HCEC 1CT (cell line): ENCODE measurements around the gene MAK.
A peak's percentile ranks its signal among the peaks of the same experiment; 100 is the strongest.
"Not testable (repeated sequence)": the region's sequence is repeated elsewhere in the genome, so short reads cannot be mapped to it uniquely, and the experiment has no call there.

Source experiments
- DNase-seq: peaks from one replicate; pipeline ENCODE4 v3.0.0-alpha.2; 2017

MAK gene

DNA sequence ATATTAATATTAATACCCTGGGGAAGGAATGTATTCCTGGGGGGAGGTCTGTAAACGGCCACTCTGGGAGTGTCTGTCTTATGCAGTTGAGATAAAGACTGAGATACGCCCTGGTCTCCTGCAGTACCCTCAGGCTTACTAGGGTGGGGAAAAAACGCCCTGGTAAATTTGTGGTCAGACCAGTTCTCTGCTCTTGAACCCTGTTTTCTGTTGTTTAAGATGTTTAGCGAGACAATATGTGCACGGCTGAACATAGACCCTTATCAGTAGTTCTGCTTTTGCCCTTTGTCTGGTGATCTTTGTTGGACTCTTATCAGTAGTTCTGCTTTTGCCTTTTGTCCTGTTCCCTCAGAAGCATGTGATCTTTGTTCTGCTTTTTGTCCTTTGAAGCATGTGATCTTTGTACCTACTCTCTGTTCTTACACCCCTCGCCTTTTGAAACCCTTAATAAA is 15.5 kb upstream of the MAK start:
- not testable (repeated sequence) for DNase-seq

DNA sequence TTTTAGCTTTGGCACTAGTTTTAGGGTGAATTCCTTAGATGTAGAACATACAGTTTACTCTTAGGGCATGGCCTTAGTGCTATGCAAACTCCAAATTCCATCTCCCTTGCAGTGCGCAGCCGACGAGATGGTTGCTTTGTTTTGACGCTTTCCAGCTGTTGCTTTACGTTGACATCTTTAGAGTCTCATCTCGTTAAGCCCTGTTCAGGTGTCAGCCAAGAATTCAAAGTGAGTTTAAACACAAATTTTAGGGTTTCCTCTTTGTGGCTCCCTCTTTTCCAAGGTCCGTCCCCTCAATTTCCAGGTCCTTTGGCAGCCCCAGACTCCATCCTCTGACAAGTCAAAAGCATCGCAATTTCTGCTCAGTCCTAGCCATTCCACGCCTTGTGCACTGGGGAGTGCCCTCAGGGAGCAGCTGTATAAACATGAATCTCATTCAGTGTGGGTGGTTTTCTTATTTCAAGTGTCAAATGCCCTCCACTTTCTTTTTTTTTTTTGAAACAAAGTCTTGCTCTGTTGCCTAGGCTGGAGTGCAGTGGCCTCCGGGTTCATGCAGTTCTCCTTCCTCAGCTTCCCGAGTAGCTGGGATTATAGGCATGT is 14.1 kb upstream of the MAK start:
- DNase-seq: no peak

DNA sequence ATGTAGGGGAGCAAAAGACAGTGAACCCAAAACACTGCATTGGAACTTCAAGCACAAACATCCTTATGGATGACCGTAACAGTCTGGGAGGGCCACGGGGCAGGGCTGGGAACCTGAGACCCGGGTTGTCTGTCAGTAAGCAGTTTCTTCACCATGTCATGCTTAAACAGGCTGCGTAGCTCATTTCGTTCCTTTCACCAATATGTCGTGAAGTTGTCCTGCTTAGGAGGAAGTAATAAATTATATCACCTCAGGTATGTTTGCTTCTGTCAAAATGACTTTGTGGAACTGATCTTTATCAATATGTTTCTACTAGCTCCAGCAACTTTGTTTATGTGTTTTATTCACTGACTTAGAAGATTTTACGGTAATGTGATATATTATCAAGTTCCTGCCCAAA is 12.4 kb upstream of the MAK start:
- no peak for DNase-seq

DNA sequence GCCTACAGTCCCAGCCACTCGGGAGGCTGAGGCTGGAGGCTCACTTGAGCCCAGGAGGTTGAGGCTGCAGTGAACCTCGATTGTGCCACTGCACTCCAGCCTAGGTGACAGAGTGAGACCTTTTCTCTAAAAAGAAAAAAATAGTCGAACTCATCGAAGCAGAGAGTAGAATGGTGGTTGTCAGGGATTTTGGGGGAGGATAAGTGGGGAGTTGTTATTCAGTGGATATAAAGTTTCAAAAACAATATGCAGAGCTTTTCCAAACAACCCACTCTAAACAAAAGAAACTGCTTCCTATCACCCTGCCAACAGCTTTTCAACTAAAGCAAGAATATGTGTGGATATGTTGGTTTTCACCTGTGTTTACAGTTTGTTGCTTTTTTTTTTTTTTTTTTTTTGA is 11.6 kb upstream of the MAK start:
- DNase-seq: no peak

DNA sequence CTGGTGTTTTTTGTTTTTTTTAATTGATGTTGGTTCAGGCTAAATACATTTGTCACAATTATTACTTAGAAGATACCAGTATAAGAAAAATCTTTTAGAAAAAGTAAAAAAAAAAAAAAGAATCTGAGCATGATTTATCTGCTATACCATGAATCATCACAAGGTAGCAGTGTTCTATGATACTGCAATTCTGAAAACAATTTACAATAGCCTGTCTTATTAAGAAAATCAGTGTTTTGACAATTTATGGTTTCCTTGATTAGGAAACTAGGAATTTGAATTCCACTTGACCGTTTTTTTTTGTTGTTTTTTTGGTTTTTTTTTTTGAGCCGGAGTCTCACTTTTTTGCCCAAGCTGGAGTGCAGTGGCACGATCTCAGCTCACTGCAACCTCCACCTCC is 9.3 kb upstream of the MAK start:
- DNase-seq: peak; percentile 6

DNA sequence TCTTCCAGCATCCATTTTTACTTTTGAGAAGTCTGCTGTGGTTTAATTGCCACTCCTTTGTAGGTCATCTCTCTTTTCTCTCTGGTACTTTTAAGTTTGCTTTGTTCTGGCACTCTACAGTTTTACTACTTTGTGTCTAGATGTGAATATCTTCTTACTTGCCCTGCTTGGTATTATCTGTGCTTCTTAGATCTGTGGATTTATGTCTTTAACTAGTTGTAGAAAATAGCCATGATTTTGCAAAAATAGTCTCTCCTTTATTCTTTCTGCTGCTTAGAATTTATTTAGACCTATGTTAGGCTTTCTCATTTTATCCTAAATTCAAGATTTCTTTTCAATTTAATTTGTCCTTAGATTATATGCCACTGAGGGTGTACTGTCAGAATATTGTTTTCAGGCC is 5.2 kb upstream of the MAK start:
- DNase-seq: no peak

DNA sequence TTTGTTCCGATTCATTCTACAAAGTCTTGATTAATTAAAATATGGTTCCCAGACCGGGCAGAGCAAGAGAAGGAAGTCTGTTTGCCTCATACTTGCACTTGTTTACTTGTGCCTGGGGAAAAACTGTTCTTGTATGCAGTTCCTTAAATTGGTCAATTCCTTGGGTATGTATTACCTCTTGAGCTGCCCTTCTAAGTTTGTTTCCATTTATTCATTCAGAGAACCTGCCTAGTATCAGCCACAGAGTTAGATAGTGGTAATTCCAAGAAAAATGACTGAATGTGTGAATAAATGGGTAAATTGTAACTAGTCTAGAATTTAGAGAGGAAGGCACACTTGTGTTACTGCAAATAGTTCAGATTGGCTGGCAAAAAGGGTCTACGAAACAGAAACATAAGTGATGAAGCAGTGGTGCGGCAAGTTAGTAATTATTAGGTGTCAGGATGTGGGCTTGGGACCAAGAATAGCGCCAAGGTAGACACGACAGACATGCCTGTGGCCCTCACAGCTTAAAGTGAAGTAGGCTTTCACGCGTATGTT is 525 bp upstream of the MAK start:
- no peak for DNase-seq

DNA sequence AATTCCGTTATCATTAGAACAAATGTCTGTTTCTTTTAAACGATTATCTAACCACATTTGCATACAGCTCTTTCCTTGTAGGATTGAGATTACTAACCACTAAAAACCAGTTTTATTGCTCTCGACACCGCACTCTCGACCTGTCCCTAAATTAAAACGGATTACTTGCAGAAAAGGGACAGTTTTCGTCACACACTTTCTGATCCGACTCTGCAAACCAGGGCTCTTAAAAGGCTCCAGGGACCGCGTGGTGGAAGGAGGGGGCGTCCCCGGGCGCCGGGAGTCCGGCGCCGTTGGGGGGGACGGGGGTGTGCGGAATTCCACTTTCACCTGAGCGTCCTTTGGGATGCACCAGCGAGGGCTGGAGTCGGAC is 731 bp downstream of the MAK start:
- DNase-seq: no peak

DNA sequence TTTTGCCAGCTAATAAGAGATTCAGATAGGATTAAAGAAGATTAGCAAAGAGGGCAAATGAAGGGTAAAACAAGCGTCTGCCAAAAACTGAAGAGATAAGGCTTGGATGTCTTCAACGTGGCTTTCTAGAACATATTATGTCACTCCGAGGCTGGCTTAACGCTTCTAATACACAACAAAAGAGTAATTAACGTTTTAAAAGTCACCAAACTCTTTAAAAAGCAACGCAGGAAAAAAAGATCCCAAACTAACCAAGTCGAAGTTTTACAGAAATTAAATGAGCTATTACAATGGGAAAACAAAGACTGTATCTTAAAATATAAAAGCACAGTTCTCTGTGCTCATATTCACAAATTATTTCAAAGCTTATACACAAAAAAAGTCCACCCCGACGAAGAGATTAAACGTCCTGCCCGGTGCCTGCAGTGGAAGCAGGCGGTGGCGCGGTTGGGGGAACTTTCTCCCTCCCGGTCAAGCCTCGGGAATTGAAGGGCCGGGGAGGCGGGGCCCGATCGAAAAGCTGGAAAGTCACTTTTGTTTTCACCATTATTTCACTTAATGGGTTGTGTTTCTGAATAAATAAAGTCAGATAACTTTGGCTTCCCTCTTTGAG is 1.2 kb downstream of the MAK start:
- DNase-seq: peak; percentile 13

DNA sequence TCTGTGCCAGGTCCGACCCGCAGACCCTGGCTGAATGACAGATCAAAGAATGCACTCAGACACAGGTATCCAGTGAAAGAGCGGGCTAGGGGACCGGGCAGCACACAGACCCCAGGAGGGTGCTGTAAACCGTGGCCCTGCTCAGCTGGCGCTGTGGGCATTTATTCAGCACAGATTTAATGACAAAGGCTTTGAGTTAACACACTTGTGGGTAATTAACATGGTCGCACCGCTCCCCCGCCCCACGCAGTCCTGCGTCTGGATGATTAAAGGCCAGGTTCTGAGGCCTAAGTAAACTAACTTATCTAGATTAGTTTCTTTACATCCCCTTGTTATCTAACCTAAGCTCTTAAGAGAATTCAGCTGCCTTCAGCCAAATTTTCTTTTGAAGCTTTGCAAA is 3.5 kb downstream of the MAK start:
- DNase-seq: no peak

DNA sequence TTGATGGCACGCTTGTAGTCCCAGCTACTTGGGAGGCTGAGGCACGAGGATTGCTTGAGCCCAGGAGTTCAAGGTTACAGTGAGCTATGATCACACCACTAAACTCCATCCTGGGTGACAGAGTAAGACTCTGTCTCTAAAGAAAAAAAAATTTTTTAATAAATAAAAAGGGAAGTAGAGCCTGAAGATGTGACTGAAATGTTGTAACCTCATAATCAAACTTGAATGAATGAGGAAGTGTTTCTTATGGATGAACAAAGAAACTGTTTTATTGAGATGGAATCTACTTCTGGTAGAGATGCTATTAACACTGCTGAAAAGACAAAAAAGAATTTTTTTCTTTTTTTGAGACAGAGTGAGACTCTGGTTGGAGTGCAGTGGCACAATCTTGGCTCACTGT is 6.7 kb downstream of the MAK start:
- DNase-seq: no peak

DNA sequence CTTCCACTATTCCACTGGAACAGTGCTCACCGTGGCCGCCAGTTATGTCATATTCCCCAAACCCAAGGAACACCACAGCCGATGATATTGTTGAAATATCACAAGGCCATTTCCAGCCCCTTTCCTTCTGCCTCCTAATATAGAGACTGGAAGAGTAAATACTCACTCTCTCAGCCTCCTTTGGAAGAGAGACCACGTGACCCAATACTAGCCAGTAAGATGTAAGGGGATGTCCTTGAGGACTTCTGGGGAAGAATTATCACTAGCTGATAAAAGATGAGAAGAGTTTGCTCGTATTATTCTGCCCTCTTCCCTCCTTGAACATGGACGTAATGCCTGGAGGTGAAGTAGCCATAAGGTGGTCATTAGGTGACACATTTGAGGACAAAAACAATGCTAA is 13.5 kb downstream of the MAK start:
- no peak for DNase-seq

DNA sequence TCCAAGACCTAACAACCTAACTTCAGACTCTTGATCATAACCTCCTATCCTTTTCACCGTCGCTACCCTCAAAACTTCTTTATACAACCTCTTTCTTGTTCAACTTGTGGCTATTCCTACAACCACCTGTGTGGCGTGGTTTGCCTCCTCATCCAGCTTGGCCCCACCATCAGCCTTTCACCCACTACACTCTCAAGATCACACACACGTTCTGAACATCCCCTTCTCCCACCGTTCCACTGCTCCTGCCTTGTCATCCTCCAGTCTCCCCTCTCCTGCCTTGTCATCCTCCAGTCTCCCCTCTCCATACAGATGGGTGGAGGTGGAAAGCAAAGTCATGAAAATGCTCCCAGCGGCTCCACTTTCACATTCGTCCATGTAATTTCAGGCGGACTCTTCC is 14.0 kb downstream of the MAK start:
- DNase-seq: no peak

DNA sequence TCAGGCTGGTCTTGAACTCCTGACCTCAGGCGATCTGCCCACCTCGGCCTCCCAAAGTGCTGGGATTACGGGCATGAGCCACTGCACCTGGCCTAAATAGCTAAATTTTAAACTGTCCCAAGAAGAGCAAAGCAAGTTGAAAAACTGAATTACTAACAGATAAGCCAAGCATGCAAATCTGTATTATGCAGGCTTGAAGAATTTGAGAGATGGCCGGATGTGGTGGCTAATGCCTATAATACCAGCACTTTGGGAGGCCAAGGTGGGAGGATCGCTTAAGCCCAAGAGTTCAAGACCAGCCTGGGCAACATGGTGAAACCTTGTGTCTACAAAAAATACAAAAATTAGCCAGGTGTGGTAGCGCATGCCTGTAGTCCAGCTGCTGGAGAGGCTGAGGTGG is 24.2 kb downstream of the MAK start:
- DNase-seq: not testable (repeated sequence)

DNA sequence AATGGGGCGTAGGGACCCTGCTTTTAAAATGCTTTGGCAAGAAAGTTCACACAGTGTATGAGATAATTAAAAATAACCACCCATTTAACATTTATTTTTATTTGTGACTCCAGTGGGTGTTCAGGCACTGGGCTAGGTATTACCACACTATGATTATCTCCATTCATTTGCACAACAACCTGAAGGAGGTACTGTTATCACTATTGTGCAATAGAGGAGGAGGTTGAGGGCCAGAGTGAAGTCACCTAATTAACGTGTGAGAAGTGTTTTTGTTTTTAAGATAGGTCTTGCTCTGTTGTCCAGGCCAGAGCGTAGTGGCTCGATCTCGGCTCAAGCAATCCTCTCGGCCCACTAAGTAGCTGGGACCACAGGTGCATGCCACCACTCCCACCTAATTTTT is 29.2 kb downstream of the MAK start:
- no peak for DNase-seq

DNA sequence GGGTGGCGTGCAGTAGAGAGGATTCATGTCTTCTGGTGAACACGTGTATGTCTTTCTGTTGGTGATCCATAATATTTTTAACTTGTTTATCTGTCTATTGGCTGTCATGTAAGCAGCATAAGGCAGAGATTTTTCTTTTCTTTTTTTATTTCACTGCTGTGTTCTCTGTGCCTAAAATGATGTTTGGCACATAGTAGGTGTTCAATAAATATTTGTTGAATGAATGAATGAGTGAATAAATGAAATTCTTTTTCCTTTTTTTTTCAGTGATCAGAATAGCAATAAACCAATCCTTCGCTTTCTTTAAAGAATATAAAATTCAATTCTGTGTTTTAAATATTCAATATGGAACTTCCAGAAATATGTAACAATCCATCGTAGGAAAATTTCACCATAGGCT is 30.0 kb downstream of the MAK start:
- no peak for DNase-seq

DNA sequence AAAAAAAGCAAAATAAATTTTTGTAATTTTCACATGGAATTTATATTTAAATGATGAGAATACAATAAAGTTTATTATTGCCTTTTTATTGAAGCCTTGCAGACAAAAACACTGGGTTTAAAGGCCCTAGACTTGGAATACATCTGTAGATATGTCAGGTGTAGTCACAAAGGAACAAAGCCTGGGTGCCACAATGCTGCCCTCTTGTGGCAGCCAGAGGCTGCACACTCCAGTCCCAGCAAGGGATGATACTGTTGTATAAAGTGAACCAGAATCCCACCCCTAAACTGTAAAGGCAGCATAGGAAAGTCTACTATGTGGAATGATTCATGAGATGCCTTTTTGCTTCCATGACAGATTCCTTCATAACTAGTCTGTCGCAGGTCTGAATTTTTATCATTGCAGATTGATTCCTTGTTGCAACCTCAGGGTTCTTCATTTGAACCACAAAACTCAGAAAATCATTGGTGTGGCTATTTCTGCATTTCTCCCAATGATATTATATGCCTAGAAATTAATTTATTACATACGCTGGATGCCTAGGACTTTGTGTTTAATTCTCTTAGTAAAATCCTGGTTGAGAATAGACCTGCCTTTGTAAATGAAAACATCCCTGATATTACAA is 37.0 kb downstream of the MAK start:
- DNase-seq: peak; percentile 43

DNA sequence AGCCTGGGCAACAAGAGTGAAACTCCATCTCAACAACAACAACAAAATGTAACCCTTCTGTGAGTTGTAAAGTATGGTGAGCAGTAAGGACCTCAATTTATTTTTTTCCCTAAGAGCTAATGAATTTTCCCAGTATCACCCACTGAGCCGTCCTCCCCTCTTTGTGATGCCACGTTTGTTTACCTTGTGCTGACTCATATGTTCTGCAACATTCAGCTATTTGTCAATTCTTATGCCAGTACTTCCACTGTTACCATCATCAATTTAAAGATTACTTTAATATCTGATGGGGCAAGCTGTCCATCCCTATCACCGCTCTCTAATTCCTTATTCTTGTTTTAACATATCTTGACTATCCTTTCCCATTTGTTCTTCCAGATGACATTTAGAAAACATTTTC is 37.5 kb downstream of the MAK start:
- peak; percentile 54 for DNase-seq

DNA sequence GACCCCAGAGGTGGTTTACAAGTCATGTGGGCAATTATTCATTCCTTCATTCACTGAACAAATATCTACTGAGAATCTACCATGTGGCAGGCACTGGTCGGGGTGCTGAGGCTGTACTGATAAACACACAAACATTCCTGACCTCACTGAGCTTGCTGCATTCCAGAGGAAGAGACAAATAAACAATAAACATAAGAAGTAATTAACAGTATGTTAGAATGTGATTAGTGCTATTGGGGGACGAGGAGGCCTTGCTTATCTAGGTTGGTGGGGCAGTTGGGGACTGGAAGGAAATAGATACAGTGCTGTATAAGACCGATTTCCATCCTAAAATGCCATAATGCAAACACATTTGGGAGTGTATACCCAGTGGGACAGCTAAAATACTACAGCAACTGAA is 44.1 kb downstream of the MAK start:
- no peak for DNase-seq

DNA sequence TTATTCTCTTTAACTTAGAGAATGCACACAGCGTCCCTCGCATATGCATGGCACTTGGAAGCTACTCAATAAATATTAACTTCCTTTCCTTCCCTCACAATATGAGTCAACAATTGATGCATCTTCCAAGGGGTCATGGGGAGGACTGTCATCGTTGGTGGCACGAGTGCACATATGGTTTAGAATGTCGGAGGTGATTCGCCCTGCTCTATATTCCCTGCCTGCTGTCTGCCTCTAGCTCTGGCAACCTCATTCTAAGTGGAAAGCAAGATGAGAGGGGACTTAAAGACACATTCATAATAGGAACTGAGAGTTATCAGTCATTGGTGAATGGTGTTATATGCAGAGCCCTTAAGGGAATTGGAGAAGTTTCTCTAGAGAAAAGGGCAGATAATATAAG is 44.6 kb downstream of the MAK start:
- DNase-seq: no peak

DNA sequence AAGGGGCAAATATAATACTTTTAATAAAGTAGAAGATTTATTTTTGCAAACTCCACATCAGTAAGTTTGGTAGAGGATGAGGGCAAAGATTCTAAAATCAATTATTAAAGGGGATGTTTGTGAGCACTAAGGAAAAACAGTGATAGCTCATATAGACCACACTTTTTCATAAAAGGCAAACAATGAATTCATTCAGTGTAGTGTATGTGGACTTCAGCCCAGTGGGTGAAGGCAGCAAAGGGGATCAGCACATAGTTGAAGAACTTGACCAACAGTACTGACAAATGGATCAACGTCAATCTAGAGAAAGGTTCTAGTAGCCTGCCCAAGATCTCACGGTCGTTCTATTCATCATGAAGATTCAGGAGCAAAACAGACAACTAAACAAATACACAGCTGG is 45.3 kb downstream of the MAK start:
- no peak for DNase-seq

DNA sequence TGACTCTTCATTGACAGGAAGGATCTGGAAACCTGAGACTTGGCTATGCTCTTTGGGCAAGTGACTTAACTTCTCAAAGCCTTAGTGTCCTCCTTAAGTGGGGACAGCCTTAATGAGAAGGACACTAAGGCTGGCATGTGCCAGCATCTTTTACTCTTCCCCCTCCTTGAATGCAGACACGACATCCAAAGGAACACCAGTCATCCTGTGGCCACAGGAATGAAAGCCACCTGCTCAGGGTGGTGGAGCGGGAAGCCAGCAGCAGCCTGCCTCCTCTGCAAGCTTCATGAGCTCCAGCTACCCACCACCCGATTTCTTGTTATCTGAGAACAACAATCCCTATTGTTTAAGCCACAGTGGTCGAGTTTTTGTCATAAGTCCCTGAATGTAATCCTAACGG is 46.2 kb downstream of the MAK start:
- DNase-seq: no peak

DNA sequence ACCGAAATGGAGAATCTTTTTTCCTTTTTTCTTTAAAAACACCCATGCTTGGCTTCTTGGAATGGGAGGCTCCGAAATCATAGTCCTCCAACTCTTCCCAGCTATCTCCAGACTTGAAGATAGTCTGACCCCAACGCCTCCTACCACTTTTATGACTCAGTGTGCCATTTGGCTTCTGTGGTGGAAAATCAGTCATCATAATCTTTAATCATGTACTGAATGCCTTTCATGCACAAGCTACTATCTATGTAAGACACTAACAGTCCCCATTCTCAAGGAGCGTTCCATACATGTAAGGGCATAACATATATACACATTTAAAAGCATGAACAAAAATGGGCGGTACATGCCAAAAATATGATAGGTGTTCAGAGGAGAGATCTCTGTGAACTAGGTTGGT is 46.7 kb downstream of the MAK start:
- no peak for DNase-seq

DNA sequence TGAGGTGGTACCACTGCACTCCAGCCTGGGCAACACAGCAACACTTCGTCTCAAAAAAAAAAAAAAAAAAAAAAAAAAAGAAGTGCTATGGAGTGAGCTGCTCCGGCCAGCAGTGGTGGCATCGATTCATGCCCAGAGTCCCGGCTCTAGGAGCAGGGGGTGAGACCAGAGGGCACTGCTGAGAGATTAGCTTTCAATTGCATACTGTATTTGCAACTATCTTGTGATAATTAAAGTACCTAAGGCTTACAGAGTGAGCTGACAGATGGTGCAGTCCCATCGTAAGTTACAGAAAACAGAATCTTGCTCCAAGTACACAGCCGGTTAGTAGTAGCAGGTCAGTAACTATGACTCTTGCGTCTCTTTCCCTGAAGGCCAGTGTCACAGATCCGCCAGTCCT is 59.3 kb downstream of the MAK start:
- no peak for DNase-seq

DNA sequence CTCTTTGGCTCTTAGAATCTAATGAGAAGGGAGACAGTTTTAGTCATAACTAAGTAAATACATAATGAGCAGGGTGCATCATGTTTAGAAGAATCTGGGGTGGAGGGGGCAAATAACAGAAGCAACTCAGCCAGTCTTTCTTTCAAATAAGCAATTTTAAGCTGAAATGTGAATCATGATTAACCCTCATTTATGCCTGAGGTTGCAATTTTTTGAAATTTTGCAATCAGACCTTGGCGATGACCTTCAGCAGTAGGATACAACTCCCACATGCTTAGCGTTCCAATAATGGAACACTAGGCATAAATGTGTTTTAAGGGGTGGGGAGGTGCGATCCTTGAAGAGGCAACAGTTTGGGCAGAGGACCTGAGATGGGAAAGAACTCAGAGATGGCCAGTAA is 60.1 kb downstream of the MAK start:
- no peak for DNase-seq
